ENCODE data around the gene GATAD2B.
"Not testable (repeated sequence)": the region's sequence is repeated elsewhere in the genome, so short reads cannot be mapped to it uniquely, and the experiment has no call there.

The GATAD2B gene

GRCh38 chr1:153903841-153904455 is 18.8 kb downstream of the GATAD2B start:
- Mint-ChIP-seq H3K4me1 (ENCODE audit: low read depth) (peaks cover 44% of the 10 kb centered on the region), H3K27me3 (no peaks in the 10 kb centered on the region), H3K36me3 (ENCODE audit: low read depth) (peaks cover 52% of the 10 kb centered on the region), H3K9me3 (no peaks in the 10 kb centered on the region), H3K27ac (peak overlapping the region; percentile 64), H3K4me3 (no peak overlapping the region)
- no peak for DNase-seq

- peaks cover 30% of the 10 kb centered on the region for H3K4me1 Mint-ChIP-seq (ENCODE audit: low read depth)
- no peak overlapping the region for H3K27ac Mint-ChIP-seq
- no peaks in the 10 kb centered on the region for H3K27me3 Mint-ChIP-seq
- H3K4me3 Mint-ChIP-seq, result no peak overlapping the region
- no peaks in the 10 kb centered on the region for H3K9me3 Mint-ChIP-seq
- peaks cover 52% of the 10 kb centered on the region for H3K36me3 Mint-ChIP-seq (ENCODE audit: low read depth)
- no peak for DNase-seq
Observed at GRCh38 chr1:153899509-153899908, 23.3 kb downstream of the GATAD2B start.

GRCh38 chr1:153895866-153896265 is 26.9 kb downstream of the GATAD2B start:
- not testable (repeated sequence) for H3K4me3 Mint-ChIP-seq
- peaks cover 71% of the 10 kb centered on the region for H3K36me3 Mint-ChIP-seq (ENCODE audit: low read depth)

GRCh38 chr1:153891042-153891441 is 31.7 kb downstream of the GATAD2B start:
- not testable (repeated sequence) for H3K4me3 Mint-ChIP-seq, DNase-seq, H3K27ac Mint-ChIP-seq, H3K27me3 Mint-ChIP-seq, H3K9me3 Mint-ChIP-seq
- H3K36me3 Mint-ChIP-seq (ENCODE audit: low read depth), result peaks cover 73% of the 10 kb centered on the region
- peaks cover 45% of the 10 kb centered on the region for H3K4me1 Mint-ChIP-seq (ENCODE audit: low read depth)

More at GRCh38 chr1:153895866-153896265, 26.9 kb downstream of the GATAD2B start:
- Mint-ChIP-seq H3K27ac (peak overlapping the region; percentile 72), H3K4me1 (ENCODE audit: low read depth) (peaks cover 29% of the 10 kb centered on the region)
- not testable (repeated sequence) for H3K9me3 Mint-ChIP-seq, DNase-seq, H3K27me3 Mint-ChIP-seq

GRCh38 chr1:153888533-153888932 is 34.2 kb downstream of the GATAD2B start:
- Mint-ChIP-seq H3K4me3 (peak overlapping the region; percentile 18), H3K27ac (peak overlapping the region; percentile 85), H3K9me3 (no peaks in the 10 kb centered on the region), H3K4me1 (ENCODE audit: low read depth) (peaks cover 52% of the 10 kb centered on the region), H3K27me3 (no peaks in the 10 kb centered on the region), H3K36me3 (ENCODE audit: low read depth) (peaks cover 72% of the 10 kb centered on the region)
- DNase-seq, result no peak

DNA sequence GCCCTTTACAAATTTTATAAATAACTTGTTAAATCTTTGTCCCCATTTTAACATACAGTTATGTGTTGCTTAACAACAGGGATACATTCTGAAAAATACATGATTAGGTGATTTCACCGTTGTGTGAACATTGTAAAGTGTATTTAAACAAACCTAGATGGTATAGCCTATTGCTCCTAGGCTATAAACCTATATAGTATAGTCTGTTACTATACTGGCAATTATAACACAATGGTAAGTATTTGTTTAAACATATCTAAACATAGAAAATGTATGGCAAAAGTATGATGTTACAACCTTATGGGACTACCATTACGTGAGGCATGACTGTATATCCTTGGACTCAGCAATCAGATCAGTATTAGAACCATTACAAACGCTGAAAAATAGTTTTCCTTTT is 36.6 kb downstream of the GATAD2B start:
- Mint-ChIP-seq H3K4me1 (ENCODE audit: low read depth) (peaks cover 45% of the 10 kb centered on the region), H3K36me3 (ENCODE audit: low read depth) (peaks cover 54% of the 10 kb centered on the region), H3K4me3 (no peak overlapping the region), H3K9me3 (no peaks in the 10 kb centered on the region), H3K27ac (no peak overlapping the region), H3K27me3 (no peaks in the 10 kb centered on the region)
- no peak for DNase-seq

DNA sequence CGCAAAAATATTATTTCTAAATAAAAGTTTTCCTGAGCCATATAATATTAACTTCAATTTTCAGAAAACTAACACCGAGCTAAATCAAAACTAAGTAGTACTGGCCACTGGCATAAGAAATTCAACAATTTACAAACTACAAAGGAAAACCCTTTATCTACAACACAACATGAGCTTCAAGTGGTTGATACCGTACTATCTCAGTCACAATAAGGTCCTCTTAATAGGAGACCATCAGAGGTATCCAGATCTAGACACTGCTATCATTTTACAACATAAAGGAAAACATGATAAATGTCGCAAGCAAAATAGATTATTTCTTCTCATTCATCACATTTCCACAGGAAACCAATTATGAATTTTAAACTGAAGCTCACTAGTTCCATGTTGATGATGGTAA is 39.5 kb downstream of the GATAD2B start:
- no peaks in the 10 kb centered on the region for H3K9me3 Mint-ChIP-seq
- no peaks in the 10 kb centered on the region for H3K27me3 Mint-ChIP-seq
- H3K36me3 Mint-ChIP-seq (ENCODE audit: low read depth), result peaks cover 37% of the 10 kb centered on the region
- H3K4me3 Mint-ChIP-seq, result no peak overlapping the region
- no peak overlapping the region for H3K27ac Mint-ChIP-seq
- DNase-seq, result no peak
- H3K4me1 Mint-ChIP-seq (ENCODE audit: low read depth), result peaks cover 33% of the 10 kb centered on the region

DNA sequence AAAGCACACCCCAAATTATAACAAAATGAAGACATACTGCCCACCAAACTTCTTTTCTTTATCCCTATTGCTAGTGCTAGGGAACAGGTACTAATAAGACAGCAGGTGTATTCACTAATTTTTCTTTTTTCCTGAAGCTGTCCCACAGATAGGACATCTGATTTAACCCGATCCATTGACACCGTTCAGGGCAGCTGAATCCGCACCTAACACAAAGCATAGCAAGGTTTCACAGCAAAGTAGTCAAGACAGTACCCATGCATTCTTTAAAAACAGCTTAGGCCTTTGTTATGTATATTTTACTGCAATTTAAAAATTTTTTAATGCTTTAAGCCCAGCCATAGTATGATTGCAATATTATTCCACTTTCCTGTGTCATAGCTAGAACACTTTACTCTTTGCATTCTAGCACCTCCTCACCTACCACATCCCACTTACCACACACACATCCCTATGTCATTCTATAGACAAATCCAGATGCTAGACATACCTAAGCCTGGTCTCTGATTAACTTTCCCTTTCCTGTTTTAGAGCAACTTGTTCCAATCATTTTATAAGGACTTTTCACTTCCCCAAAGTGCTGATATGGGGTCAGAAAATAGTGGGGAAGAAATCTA is 40.4 kb downstream of the GATAD2B start:
- Mint-ChIP-seq H3K27me3 (no peaks in the 10 kb centered on the region), H3K4me1 (ENCODE audit: low read depth) (peaks cover 29% of the 10 kb centered on the region), H3K36me3 (ENCODE audit: low read depth) (peaks cover 32% of the 10 kb centered on the region), H3K4me3 (no peak overlapping the region), H3K9me3 (no peaks in the 10 kb centered on the region), H3K27ac (no peak overlapping the region)
- DNase-seq, result no peak

DNA sequence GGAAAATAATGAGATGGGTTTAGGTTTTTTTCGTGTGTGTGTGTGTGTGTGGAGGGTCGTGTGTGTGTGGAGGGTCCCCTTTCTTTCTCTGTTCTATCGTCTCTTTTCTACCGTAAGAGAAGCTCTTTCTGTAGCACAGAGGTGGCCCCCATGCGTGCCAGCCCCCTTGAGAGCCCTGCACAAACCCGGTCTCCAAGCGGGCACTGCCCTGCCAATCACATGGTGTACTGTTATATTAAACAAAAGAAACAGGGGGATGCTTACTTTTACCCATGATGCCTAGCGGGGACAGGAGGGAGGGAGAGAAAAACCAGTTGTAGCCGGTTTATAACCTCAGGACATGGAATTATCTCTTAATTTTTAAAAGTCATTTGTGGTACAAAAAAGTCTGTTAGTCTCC is 41.0 kb downstream of the GATAD2B start:
- no peaks in the 10 kb centered on the region for H3K9me3 Mint-ChIP-seq
- no peaks in the 10 kb centered on the region for H3K27me3 Mint-ChIP-seq
- H3K36me3 Mint-ChIP-seq (ENCODE audit: low read depth), result peaks cover 25% of the 10 kb centered on the region
- no peak for DNase-seq
- H3K4me1 Mint-ChIP-seq (ENCODE audit: low read depth), result peaks cover 24% of the 10 kb centered on the region
- H3K4me3 Mint-ChIP-seq, result no peak overlapping the region
- no peak overlapping the region for H3K27ac Mint-ChIP-seq

DNA sequence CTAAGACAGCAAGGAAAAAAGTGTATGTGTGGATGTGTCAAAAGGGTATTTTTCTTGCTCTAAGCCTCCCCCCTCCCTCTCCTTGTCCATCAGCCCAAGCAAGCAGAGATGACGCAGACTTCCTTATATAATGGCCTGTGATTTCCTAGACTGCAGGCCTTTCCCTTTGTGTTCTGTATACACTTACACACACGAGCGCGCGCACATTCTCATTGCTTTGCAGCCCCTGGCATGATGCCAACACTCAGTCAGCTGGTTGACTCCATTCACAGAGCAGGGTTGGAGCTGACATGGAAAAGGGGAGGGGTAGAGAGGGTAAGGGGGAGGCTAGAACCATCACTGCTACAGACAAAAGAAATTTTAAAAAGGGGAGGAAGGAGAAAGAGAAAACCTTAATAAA is 41.8 kb downstream of the GATAD2B start:
- Mint-ChIP-seq H3K4me3 (no peak overlapping the region), H3K4me1 (ENCODE audit: low read depth) (peaks cover 24% of the 10 kb centered on the region), H3K27ac (no peak overlapping the region), H3K27me3 (no peaks in the 10 kb centered on the region), H3K36me3 (ENCODE audit: low read depth) (peaks cover 25% of the 10 kb centered on the region), H3K9me3 (no peaks in the 10 kb centered on the region)
- DNase-seq, result peak; percentile 49

DNA sequence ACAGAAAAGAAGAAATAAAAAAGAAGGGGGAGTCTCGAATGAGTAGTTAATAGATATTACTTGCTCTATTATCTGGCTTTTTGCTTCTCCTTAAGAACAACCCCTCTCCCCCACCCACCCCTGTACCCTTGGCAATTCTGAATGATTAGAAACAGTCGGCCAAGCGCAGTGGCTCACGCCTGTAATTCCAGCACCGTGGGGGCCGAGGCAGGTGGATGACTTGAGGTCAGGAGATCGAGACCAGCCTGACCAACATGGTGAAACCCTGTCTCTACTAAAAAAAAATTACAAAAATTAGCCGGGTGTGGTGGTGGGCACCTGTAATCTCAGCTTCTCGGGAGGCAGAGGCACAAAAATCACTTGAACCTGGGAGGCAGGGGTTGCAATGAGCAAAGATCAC is 42.7 kb downstream of the GATAD2B start:
- Mint-ChIP-seq H3K4me1 (ENCODE audit: low read depth) (peaks cover 27% of the 10 kb centered on the region), H3K36me3 (ENCODE audit: low read depth) (peaks cover 22% of the 10 kb centered on the region), H3K27ac (no peak overlapping the region), H3K9me3 (no peaks in the 10 kb centered on the region), H3K27me3 (no peaks in the 10 kb centered on the region), H3K4me3 (no peak overlapping the region)
- DNase-seq, result no peak

DNA sequence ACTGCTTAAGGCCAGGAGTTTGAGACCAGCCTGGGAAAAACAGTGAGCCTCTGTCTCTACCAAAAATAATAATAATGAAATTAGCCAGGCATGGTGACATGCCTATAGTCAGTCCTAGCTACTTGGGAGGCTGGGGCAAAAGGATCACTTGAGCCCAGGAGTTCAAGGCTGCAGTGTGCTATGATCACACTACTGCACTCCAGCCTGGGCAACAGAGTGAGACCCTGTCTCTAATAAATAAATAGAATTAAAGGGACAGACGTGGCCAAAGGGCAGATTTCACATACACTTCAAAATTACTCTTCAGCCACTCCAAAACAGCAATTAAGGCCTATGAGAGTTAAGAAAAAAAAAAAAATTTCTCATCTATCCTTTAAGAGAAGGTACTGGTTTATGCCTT is 45.7 kb downstream of the GATAD2B start:
- H3K36me3 Mint-ChIP-seq (ENCODE audit: low read depth), result peaks cover 27% of the 10 kb centered on the region
- no peak overlapping the region for H3K27ac Mint-ChIP-seq

GRCh38 chr1:153872934-153873333 is 49.8 kb downstream of the GATAD2B start:
- DNase-seq, result no peak
- H3K4me1 Mint-ChIP-seq (ENCODE audit: low read depth), result peaks cover 47% of the 10 kb centered on the region
- H3K4me3 Mint-ChIP-seq, result no peak overlapping the region
- H3K27ac Mint-ChIP-seq, result peak overlapping the region; percentile 12
- H3K9me3 Mint-ChIP-seq, result no peaks in the 10 kb centered on the region
- no peaks in the 10 kb centered on the region for H3K27me3 Mint-ChIP-seq
- H3K36me3 Mint-ChIP-seq (ENCODE audit: low read depth), result peaks cover 35% of the 10 kb centered on the region

More for the DNA sequence above, 45.7 kb downstream of the GATAD2B start:
- no peak for DNase-seq
- Mint-ChIP-seq H3K4me1 (ENCODE audit: low read depth) (peaks cover 42% of the 10 kb centered on the region), H3K9me3 (no peaks in the 10 kb centered on the region), H3K27me3 (no peaks in the 10 kb centered on the region), H3K4me3 (no peak overlapping the region)

GRCh38 chr1:153872331-153872730 is 50.4 kb downstream of the GATAD2B start:
- H3K27me3 Mint-ChIP-seq, result no peaks in the 10 kb centered on the region
- H3K4me1 Mint-ChIP-seq (ENCODE audit: low read depth), result peaks cover 46% of the 10 kb centered on the region
- no peak for DNase-seq
- H3K4me3 Mint-ChIP-seq, result no peak overlapping the region
- H3K9me3 Mint-ChIP-seq, result no peaks in the 10 kb centered on the region
- no peak overlapping the region for H3K27ac Mint-ChIP-seq
- peaks cover 35% of the 10 kb centered on the region for H3K36me3 Mint-ChIP-seq (ENCODE audit: low read depth)

- no peak overlapping the region for H3K4me3 Mint-ChIP-seq
- peaks cover 36% of the 10 kb centered on the region for H3K36me3 Mint-ChIP-seq (ENCODE audit: low read depth)
- H3K9me3 Mint-ChIP-seq, result no peaks in the 10 kb centered on the region
- no peak for DNase-seq
- peaks cover 51% of the 10 kb centered on the region for H3K4me1 Mint-ChIP-seq (ENCODE audit: low read depth)
- H3K27ac Mint-ChIP-seq, result peak overlapping the region; percentile 3
- no peaks in the 10 kb centered on the region for H3K27me3 Mint-ChIP-seq
Observed at GRCh38 chr1:153869486-153869885, 53.3 kb downstream of the GATAD2B start.
